Testis (tissue), 3 donors: ENCODE data around the gene OAF. TPM values are rescaled to one million over a fixed set of nuclear protein-coding genes. Genes with fewer than 3 reads are reported as not detected.

ENCODE experiments used
- DNase-seq: peaks from one replicate; pipeline ENCODE4 v3.0.0-alpha.2; 2019
- H3K27ac ChIP-seq, 2 donors: fragments of 200-600 bp; sonication (generic); one replicate each; pipeline ENCODE4 v1.5.1; 2019
- H3K27me3 ChIP-seq: fragments of 200-600 bp; sonication (generic); one replicate; pipeline ENCODE4 v1.5.1; 2019
- H3K36me3 ChIP-seq: fragments of 200-600 bp; sonication (generic); one replicate; pipeline ENCODE4 v1.5.1; 2017; ENCODE audit warnings: low read depth; ENCODE audit errors: missing control alignments
- H3K4me1 ChIP-seq: fragments of 200-600 bp; sonication (generic); one replicate; pipeline ENCODE4 v1.5.1; 2019
- H3K4me3 ChIP-seq, 2 donors: fragments of 200-600 bp; sonication (generic); one replicate each; pipeline ENCODE4 v1.5.1; 2017 to 2019
- H3K9me3 ChIP-seq: fragments of 200-600 bp; sonication (generic); one replicate; pipeline ENCODE4 v1.5.1; 2017
- POLR2A ChIP-seq: fragments of 450-650 bp; IDR thresholded peaks from one replicate; pipeline ENCODE4 v1.6.1; 2017; ENCODE audit warnings: antibody characterized with exemption, mild to moderate bottlenecking, moderate library complexity
- WGBS, 2 donors: methylation state at CpG; one replicate each; pipeline ENCODE4 v1.1.5; 2018; 5-methylcytosine and 5-hydroxymethylcytosine counted together
- intact Hi-C: fragments of 100-400 bp; cut with DNase I; formaldehyde crosslinking; loops from one replicate; pipeline ENCODE4 v1.15.1; 2023; ENCODE audit warnings: low total_unique reads
- polyA plus RNA-seq: library from polyadenylated mRNA; stranded (reverse); fragments of 350-450 nt; fragmentation: Illumina TruSeq; extraction: RNeasy Lipid Tissue Mini Kit (QIAGEN cat#74804); gene quantifications from one replicate; pipeline ENCODE4 v1.2.3, GENCODE V29; 2014; ENCODE audit warnings: low read depth, low replicate concordance; ENCODE audit not compliant: insufficient read depth
- total RNA-seq, 2 donors: library from RNA; depleted of rRNA; stranded (reverse); fragments of >200 nt; gene quantifications; one replicate each; pipeline ENCODE4 v1.2.3, GENCODE V29; 2016
- TF ChIP-seq, protein P1 (sequence below), 3 experiments: fragments of 450-650 bp in 2 of 3; fragments of 200-600 bp in 1 of 3; sonication (generic) in 1 of 3; IDR thresholded peaks; one replicate each; pipeline ENCODE4 v1.5.1; 2016 to 2019; ENCODE audit warnings: antibody characterized with exemption in 3 of 3, mild to moderate bottlenecking in 2 of 3, moderate library complexity in 1 of 3

OAF gene
- total and polyA plus RNA-seq, 3 donors from 2014 or later, result 8.5 to 22.6 (median 11.0) TPM

- intact Hi-C loops, result no loop called here
- 39 to 51% methylated on average over 12 to 13 of the region's 13 CpGs for WGBS, 2 donors
- Histone ChIP-seq H3K27ac (no peak overlapping the region), H3K27me3 (no peaks in the 10 kb centered on the region), H3K9me3 (no peaks in the 10 kb centered on the region), H3K36me3 (no peaks in the 10 kb centered on the region), H3K4me1 (no peaks in the 10 kb centered on the region), H3K4me3 (no peak overlapping the region)
- TF ChIP-seq POLR2A, result no peak
- TF ChIP-seq, protein P1, sequence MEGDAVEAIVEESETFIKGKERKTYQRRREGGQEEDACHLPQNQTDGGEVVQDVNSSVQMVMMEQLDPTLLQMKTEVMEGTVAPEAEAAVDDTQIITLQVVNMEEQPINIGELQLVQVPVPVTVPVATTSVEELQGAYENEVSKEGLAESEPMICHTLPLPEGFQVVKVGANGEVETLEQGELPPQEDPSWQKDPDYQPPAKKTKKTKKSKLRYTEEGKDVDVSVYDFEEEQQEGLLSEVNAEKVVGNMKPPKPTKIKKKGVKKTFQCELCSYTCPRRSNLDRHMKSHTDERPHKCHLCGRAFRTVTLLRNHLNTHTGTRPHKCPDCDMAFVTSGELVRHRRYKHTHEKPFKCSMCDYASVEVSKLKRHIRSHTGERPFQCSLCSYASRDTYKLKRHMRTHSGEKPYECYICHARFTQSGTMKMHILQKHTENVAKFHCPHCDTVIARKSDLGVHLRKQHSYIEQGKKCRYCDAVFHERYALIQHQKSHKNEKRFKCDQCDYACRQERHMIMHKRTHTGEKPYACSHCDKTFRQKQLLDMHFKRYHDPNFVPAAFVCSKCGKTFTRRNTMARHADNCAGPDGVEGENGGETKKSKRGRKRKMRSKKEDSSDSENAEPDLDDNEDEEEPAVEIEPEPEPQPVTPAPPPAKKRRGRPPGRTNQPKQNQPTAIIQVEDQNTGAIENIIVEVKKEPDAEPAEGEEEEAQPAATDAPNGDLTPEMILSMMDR (IDR thresholded peaks at IDR 0.05), result no peak
- DNase-seq, result no peak
Observed at GRCh38 chr11:120254788-120255518, 44.1 kb downstream of the OAF start.

GRCh38 chr11:120255519-120255866 is 44.7 kb downstream of the OAF start:
- WGBS, 2 donors, result 41 to 42% methylated on average over 5 to 9 of the region's 9 CpGs
- no peak for TF ChIP-seq POLR2A
- TF ChIP-seq, protein P1 (IDR thresholded peaks at IDR 0.05), result no peak
- intact Hi-C loops, result no loop called here

GRCh38 chr11:120256178-120256577 is 45.3 kb downstream of the OAF start:
- no peak for DNase-seq
- no peaks in the 10 kb centered on the region for H3K27me3 ChIP-seq
- WGBS, 2 donors, result 65 to 72% methylated on average over 4 of the region's 4 CpGs
- no peak for TF ChIP-seq POLR2A
- TF ChIP-seq, protein P1 (IDR thresholded peaks at IDR 0.05), result no peak
- no peaks in the 10 kb centered on the region for H3K36me3 ChIP-seq
- H3K4me3 ChIP-seq, result no peak overlapping the region
- H3K4me1 ChIP-seq, result no peaks in the 10 kb centered on the region
- no peaks in the 10 kb centered on the region for H3K9me3 ChIP-seq
- H3K27ac ChIP-seq, result no peak overlapping the region
- intact Hi-C loops, result no loop called here

More at GRCh38 chr11:120255519-120255866, 44.7 kb downstream of the OAF start:
- Histone ChIP-seq H3K4me3 (no peak overlapping the region), H3K4me1 (no peaks in the 10 kb centered on the region), H3K27me3 (no peaks in the 10 kb centered on the region), H3K27ac (no peak overlapping the region), H3K36me3 (no peaks in the 10 kb centered on the region), H3K9me3 (no peaks in the 10 kb centered on the region)
- no peak for DNase-seq

DNA sequence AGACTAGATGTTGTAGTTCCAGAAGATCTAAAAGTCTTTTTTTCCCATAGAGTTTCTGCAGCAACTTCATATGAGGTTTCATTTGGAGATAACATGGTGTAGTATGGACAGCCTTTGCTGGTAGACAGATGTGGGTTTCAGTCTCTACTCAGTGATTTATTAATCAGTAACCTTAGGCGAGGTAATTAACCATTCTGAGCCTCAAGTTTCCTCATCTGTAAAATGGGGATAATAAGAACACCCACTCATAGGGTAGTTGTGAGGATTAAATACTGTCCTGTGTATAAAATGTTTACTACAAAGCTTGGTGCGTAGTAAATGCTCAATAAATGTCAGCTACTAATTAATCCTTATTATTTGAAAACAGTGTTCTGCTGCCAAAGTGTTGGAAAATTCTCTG is 45.9 kb downstream of the OAF start:
- Histone ChIP-seq H3K9me3 (no peaks in the 10 kb centered on the region), H3K36me3 (no peaks in the 10 kb centered on the region), H3K4me3 (no peak overlapping the region), H3K27ac (no peak overlapping the region), H3K27me3 (no peaks in the 10 kb centered on the region), H3K4me1 (no peaks in the 10 kb centered on the region)
- no peak for TF ChIP-seq POLR2A
- TF ChIP-seq, protein P1 (IDR thresholded peaks at IDR 0.05), result no peak
- intact Hi-C loops, result no loop called here
- no peak for DNase-seq
- 89 to 90% methylated on average over 2 of the region's 2 CpGs for WGBS, 2 donors

GRCh38 chr11:120257346-120257745 is 46.5 kb downstream of the OAF start:
- Histone ChIP-seq H3K27me3 (no peaks in the 10 kb centered on the region), H3K36me3 (no peaks in the 10 kb centered on the region), H3K4me1 (no peaks in the 10 kb centered on the region), H3K27ac (no peak overlapping the region), H3K9me3 (no peaks in the 10 kb centered on the region), H3K4me3 (no peak overlapping the region)
- intact Hi-C loops, result no loop called here
- TF ChIP-seq POLR2A, result no peak
- TF ChIP-seq, protein P1 (IDR thresholded peaks at IDR 0.05), result no peak
- 86% methylated on average over 8 to 9 of the region's 9 CpGs for WGBS, 2 donors
- no peak for DNase-seq
